Calu3 (cell line): Measurements from ENCODE around the gene HOXC11. TPM values are rescaled to one million over a fixed set of nuclear protein-coding genes. Genes with fewer than 3 reads are reported as not detected.

Source experiments
- BruUV-seq: library from RNA; stranded (reverse); fragments of 400-500 nt; replicated peaks from 2 replicates; lab custom pipeline; 2021; lab: Mats Ljungman, UMichigan
- CTCF ChIA-PET: fragments of 300-600 bp; sonication (Branson Sonifier 250); formaldehyde crosslinking; loops from one replicate; lab custom pipeline; 2022; ENCODE audit warnings: antibody characterized with exemption; lab: Charles Lee
- DNase-seq: peaks from one replicate; pipeline ENCODE4 v3.0.0; 2022
- H3K27ac Mint-ChIP-seq: one replicate; pipeline ENCODE4 v1.8.0; 2022; ENCODE audit warnings: mixed read lengths; ENCODE audit not compliant: unreplicated experiment
- H3K27me3 Mint-ChIP-seq: one replicate; pipeline ENCODE4 v1.8.0; 2022; ENCODE audit warnings: mixed read lengths; ENCODE audit not compliant: unreplicated experiment
- H3K36me3 Mint-ChIP-seq: one replicate; pipeline ENCODE4 v1.8.0; 2022; ENCODE audit warnings: mild to moderate bottlenecking, moderate library complexity, mixed read lengths; ENCODE audit not compliant: insufficient read depth, unreplicated experiment
- H3K4me1 Mint-ChIP-seq: one replicate; pipeline ENCODE4 v1.8.0; 2022; ENCODE audit warnings: mild to moderate bottlenecking, low read depth, mixed read lengths; ENCODE audit not compliant: unreplicated experiment
- H3K4me3 Mint-ChIP-seq: one replicate; pipeline ENCODE4 v1.8.0; 2022; ENCODE audit warnings: mild to moderate bottlenecking, low read depth, moderate library complexity, mixed read lengths; ENCODE audit not compliant: unreplicated experiment
- H3K9me3 Mint-ChIP-seq: one replicate; pipeline ENCODE4 v1.8.0; 2022; ENCODE audit warnings: low read depth, mixed read lengths; ENCODE audit not compliant: unreplicated experiment
- intact Hi-C: fragments of 100-400 bp; cut with micrococcal nuclease; formaldehyde crosslinking; loops from one replicate; pipeline ENCODE4 v1.10.0; 2022; ENCODE audit not compliant: unreplicated experiment
- total RNA-seq: library from RNA; stranded (reverse); gene quantifications from 2 replicates; pipeline ENCODE4 v1.2.3, GENCODE V29; 2022
- TF ChIP-seq, protein P1 (sequence below): fragments of 200-600 bp; IDR thresholded peaks from one replicate; pipeline ENCODE4 v1.8.0; 2022; ENCODE audit warnings: antibody characterized with exemption; ENCODE audit not compliant: unreplicated experiment

Gene HOXC11
- total RNA-seq, 1 experiment from 2014 or later, result not detected

DNA sequence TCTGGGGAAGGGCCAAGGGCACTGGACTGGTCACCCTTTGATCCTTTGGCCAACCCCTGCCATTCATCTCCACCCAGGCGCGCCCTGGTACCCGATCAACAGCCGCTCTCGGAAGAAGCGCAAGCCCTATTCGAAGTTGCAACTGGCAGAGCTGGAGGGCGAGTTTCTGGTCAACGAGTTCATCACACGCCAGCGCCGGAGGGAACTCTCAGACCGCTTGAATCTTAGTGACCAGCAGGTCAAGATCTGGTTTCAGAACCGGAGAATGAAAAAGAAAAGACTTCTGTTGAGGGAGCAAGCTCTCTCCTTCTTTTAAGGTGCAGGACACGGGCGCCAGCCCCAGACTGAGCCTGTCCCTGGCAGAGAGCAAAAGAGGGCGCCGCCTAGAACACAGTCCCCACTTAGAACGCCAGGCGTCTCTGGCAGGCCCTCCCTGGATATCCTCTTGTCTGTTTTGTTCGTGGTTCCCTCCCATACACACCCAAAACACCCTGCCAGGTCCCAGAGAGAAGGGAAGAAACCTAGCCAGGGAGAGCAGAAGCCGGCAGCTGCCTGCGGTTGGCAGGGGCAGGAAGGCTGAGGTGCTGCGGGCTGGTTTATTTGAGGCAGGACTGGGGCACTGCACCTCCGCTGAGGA lies 16.6 kb upstream of the HOXC11 start:
- TF ChIP-seq, protein P1, sequence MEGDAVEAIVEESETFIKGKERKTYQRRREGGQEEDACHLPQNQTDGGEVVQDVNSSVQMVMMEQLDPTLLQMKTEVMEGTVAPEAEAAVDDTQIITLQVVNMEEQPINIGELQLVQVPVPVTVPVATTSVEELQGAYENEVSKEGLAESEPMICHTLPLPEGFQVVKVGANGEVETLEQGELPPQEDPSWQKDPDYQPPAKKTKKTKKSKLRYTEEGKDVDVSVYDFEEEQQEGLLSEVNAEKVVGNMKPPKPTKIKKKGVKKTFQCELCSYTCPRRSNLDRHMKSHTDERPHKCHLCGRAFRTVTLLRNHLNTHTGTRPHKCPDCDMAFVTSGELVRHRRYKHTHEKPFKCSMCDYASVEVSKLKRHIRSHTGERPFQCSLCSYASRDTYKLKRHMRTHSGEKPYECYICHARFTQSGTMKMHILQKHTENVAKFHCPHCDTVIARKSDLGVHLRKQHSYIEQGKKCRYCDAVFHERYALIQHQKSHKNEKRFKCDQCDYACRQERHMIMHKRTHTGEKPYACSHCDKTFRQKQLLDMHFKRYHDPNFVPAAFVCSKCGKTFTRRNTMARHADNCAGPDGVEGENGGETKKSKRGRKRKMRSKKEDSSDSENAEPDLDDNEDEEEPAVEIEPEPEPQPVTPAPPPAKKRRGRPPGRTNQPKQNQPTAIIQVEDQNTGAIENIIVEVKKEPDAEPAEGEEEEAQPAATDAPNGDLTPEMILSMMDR, result no peak
- no TSS peak for BruUV-seq
- CTCF ChIA-PET, result interaction anchor here (0.8 kb wide), 1 partner anchor 37 kb away, joined by 3 read pairs; no protein-coding TSS in a partner anchor
- peaks cover 9% of the 10 kb centered on the region for H3K4me1 Mint-ChIP-seq
- no peaks in the 10 kb centered on the region for H3K36me3 Mint-ChIP-seq
- no peaks in the 10 kb centered on the region for H3K9me3 Mint-ChIP-seq
- no peak overlapping the region for H3K27ac Mint-ChIP-seq
- intact Hi-C loops, result no loop called here
- H3K4me3 Mint-ChIP-seq, result no peak overlapping the region
- DNase-seq, result no peak
- peaks cover 92% of the 10 kb centered on the region for H3K27me3 Mint-ChIP-seq

DNA sequence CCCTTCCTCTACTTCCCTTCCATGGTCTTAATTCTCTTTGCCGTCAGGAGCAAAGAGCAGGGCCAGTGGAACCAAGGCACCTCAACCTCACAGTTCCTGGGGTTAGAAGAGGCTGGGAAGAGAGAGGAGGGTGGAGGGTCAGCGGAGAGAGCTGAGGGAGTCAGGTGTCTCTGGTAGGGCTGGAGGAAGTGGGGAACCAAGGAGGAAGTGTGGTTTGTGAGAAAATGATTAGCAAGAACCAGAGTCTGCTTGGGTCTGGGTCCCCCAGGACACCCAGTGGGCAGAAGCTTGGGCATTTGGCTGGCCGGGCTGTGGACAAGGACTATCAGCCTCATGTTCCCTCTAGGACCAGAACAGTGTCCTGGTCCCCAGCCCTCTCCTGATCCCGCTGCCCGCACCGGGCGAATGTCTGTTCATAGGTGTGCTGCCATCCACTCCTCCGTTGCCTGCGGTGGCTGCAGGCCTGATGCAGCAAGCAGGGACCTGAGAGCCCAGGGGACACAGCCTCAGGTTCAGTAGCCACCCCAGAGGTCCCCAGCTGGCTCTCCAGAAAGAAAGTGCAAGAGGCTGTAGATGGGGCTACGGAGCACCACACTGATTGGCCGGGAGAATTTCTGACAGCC lies 15.9 kb upstream of the HOXC11 start:
- no peak overlapping the region for H3K4me3 Mint-ChIP-seq
- H3K4me1 Mint-ChIP-seq, result peaks cover 9% of the 10 kb centered on the region

DNA sequence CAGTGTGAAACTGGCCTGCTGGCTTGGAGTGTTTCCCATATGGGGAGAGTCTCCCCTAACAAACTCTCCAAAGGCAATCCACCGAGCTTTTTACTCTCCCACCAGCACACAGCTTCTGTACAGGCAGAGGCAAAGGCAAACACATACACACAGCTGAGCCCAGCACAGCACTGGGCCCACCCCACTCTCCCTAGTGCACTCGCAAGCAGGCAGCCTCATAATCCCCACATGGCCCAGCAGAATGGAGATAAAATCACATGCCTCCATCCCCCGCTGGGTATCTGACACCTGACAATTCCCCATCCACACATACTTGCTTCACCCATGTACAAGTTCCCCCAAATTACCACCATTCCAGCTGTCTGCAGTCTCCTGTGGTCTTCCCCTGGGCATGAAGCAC lies 14.8 kb upstream of the HOXC11 start:
- TF ChIP-seq, protein P1, result no peak
- Mint-ChIP-seq H3K4me3 (no peak overlapping the region), H3K36me3 (no peaks in the 10 kb centered on the region), H3K27me3 (peaks cover 86% of the 10 kb centered on the region), H3K9me3 (no peaks in the 10 kb centered on the region), H3K4me1 (peaks cover 6% of the 10 kb centered on the region), H3K27ac (no peak overlapping the region)
- DNase-seq, result no peak
- CTCF ChIA-PET, result interaction anchor here (0.6 kb wide), 1 partner anchor 8 kb away, joined by 3 read pairs; no protein-coding TSS in a partner anchor
- intact Hi-C loops, result no loop called here
- no TSS peak for BruUV-seq

More for the DNA sequence above, 15.9 kb upstream of the HOXC11 start:
- H3K9me3 Mint-ChIP-seq, result no peaks in the 10 kb centered on the region
- no peak overlapping the region for H3K27ac Mint-ChIP-seq
- no TSS peak for BruUV-seq
- peaks cover 86% of the 10 kb centered on the region for H3K27me3 Mint-ChIP-seq
- DNase-seq, result no peak
- intact Hi-C loops, result no loop called here
- H3K36me3 Mint-ChIP-seq, result no peaks in the 10 kb centered on the region
- TF ChIP-seq, protein P1, result no peak
- CTCF ChIA-PET, result no interaction called here

DNA sequence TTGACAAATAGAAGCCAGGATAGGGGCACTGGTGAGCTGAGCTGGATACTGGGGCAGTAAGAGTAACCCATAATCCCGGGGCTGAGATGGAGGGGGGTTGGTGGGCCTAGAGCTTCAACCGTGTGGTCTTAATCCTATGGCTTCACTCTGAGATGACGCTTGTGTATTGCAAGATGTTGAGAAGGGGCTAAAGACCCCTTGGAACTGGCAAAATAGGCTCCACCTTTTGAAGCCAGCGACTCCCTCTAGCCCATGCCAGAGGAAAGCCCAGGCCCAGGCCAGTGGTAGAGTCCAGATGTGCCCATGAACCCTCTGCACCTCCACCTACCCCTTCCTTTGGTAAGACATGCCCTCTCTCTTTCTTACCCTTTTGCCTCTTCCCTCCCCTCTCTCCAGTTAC lies 13.6 kb upstream of the HOXC11 start:
- no peak overlapping the region for H3K4me3 Mint-ChIP-seq
- peaks cover 86% of the 10 kb centered on the region for H3K27me3 Mint-ChIP-seq
- H3K36me3 Mint-ChIP-seq, result no peaks in the 10 kb centered on the region
- CTCF ChIA-PET, result interaction anchor here (0.6 kb wide), 1 partner anchor 1214 kb away, joined by 3 read pairs; no protein-coding TSS in a partner anchor
- TF ChIP-seq, protein P1, result no peak
- no peaks in the 10 kb centered on the region for H3K4me1 Mint-ChIP-seq
- no peak for DNase-seq
- intact Hi-C loops, result no loop called here
- H3K9me3 Mint-ChIP-seq, result no peaks in the 10 kb centered on the region
- no peak overlapping the region for H3K27ac Mint-ChIP-seq
- no TSS peak for BruUV-seq
